Measurements from ENCODE around the gene SMU1. TPM values are rescaled to one million over a fixed set of nuclear protein-coding genes. Genes with fewer than 3 reads are reported as not detected.

SMU1 gene
- total RNA-seq, 4 donors from 2014 or later: 12.5 to 15.3 (median 13.6) TPM

- intact Hi-C loops (cut with DNase I; ENCODE audit: low total_unique reads): no loop called here
- TF ChIP-seq CTCF (IDR thresholded peaks at IDR 0.05 in 4 of 5, conservative IDR thresholded peaks at IDR 0.05 in 1 of 5): no peak
- TF ChIP-seq POLR2A (IDR thresholded peaks at IDR 0.05): no peak
- H3K4me1 ChIP-seq: peaks cover 0 to 4% of the 10 kb centered on the region in 2 donors
- H3K27me3 ChIP-seq: no peaks in the 10 kb centered on the region
- peaks cover 0 to 74% of the 10 kb centered on the region in 2 donors for H3K36me3 ChIP-seq
- no peak for DNase-seq
- H3K9me3 ChIP-seq: no peaks in the 10 kb centered on the region
- no peak overlapping the region for H3K4me3 ChIP-seq
- no peak overlapping the region for H3K27ac ChIP-seq
- in situ Hi-C loops (cut with MboI; ENCODE audit: low sequenced_read_pairs in 4 of 4): no loop called here
- no peak for ATAC-seq
Measured at GRCh38 chr9:33065157-33066076, 11.1 kb downstream of the SMU1 start.

- H3K27ac ChIP-seq: no peak overlapping the region
- DNase-seq (no peak), ATAC-seq (no peak)
- in situ Hi-C loops (cut with MboI; ENCODE audit: low sequenced_read_pairs in 4 of 4) (no loop called here), intact Hi-C loops (cut with DNase I; ENCODE audit: low total_unique reads) (no loop called here)
- H3K27me3 ChIP-seq: no peaks in the 10 kb centered on the region
- H3K36me3 ChIP-seq: peaks cover 0 to 78% of the 10 kb centered on the region in 2 donors
- no peaks in the 10 kb centered on the region for H3K4me1 ChIP-seq
- TF ChIP-seq POLR2A (IDR thresholded peaks at IDR 0.05): no peak
- no peak for TF ChIP-seq CTCF (IDR thresholded peaks at IDR 0.05 in 4 of 5, conservative IDR thresholded peaks at IDR 0.05 in 1 of 5)
- H3K9me3 ChIP-seq: no peaks in the 10 kb centered on the region
- no peak overlapping the region for H3K4me3 ChIP-seq
Measured at GRCh38 chr9:33051144-33051543, 25.3 kb downstream of the SMU1 start.

- Histone ChIP-seq H3K4me3 (no peak overlapping the region), H3K36me3 (peaks cover 0 to 71% of the 10 kb centered on the region in 2 donors), H3K27ac (no peak overlapping the region), H3K27me3 (no peaks in the 10 kb centered on the region), H3K9me3 (no peaks in the 10 kb centered on the region), H3K4me1 (no peaks in the 10 kb centered on the region)
- no peak for TF ChIP-seq POLR2A (IDR thresholded peaks at IDR 0.05)
- TF ChIP-seq CTCF (IDR thresholded peaks at IDR 0.05 in 4 of 5, conservative IDR thresholded peaks at IDR 0.05 in 1 of 5): no peak
- DNase-seq: no peak
- no peak for ATAC-seq
- intact Hi-C loops (cut with DNase I; ENCODE audit: low total_unique reads) (no loop called here), in situ Hi-C loops (cut with MboI; ENCODE audit: low sequenced_read_pairs in 4 of 4) (no loop called here)
Measured at GRCh38 chr9:33049680-33050361, 26.7 kb downstream of the SMU1 start.

GRCh38 chr9:33048054-33048465 is 28.4 kb downstream of the SMU1 start:
- no peaks in the 10 kb centered on the region for H3K27me3 ChIP-seq
- H3K4me3 ChIP-seq: no peak overlapping the region
- DNase-seq: no peak
- intact Hi-C loops (cut with DNase I; ENCODE audit: low total_unique reads) (no loop called here), in situ Hi-C loops (cut with MboI; ENCODE audit: low sequenced_read_pairs in 4 of 4) (no loop called here)
- H3K36me3 ChIP-seq: peaks cover 0 to 53% of the 10 kb centered on the region in 2 donors
- no peak overlapping the region for H3K27ac ChIP-seq
- TF ChIP-seq CTCF (IDR thresholded peaks at IDR 0.05 in 4 of 5, conservative IDR thresholded peaks at IDR 0.05 in 1 of 5) (no peak), POLR2A (IDR thresholded peaks at IDR 0.05) (no peak)
- ATAC-seq: no peak
- no peaks in the 10 kb centered on the region for H3K9me3 ChIP-seq
- peaks cover 6 to 9% of the 10 kb centered on the region in 2 donors for H3K4me1 ChIP-seq

Measured in gastrocnemius medialis (tissue), 4 donors.